ENCODE results near the gene IER2.

IER2 gene, protein sequence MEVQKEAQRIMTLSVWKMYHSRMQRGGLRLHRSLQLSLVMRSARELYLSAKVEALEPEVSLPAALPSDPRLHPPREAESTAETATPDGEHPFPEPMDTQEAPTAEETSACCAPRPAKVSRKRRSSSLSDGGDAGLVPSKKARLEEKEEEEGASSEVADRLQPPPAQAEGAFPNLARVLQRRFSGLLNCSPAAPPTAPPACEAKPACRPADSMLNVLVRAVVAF

DNA sequence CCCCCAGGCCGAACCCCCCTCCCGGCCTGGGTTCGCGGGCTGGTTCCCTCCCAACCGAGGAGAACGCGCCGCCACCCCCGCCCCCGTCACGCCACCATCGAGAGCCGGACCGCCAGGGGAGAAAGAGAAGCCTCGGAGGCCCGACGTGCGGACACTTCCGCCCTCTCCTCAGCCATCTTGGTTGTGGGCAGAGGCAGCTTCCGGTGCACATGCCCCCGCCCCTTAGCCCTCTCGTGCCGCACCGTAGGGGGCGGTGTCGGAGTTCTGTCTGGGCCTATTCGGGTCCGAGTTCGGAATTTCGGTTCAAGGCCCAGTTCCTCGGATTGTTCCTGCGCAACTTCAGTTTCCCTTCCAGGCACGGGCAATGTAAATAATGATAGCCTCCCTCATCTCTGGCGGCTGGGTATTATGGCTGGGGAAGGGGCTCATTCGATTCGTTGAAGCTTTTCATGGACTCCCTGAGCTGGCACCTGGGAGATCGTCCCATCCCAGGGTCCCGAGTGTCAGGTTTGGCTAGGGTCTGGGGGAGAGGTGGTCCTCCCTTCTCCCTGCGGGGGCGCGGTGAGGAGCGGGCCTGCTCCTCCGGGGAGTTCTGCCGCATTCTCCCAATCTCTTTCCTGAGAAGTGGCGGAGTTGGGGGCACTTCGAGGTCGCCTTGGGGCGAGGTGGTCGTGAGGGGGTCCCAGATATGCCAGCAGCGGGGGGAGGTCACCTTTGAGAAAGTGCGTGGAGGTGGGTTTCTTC is at the start of gene IER2, which contains the start of gene STX10:
IER2 (plus strand) TSS at position 225 of the 744 bp plus-strand sequence. CDS start 2,776 bp downstream, outside the sequence.
STX10 (minus strand) TSS at position 189 of the 744 bp plus-strand sequence. CDS start 202 bp downstream, outside the sequence.
- peak; percentile 95 for DNase-seq

DNA sequence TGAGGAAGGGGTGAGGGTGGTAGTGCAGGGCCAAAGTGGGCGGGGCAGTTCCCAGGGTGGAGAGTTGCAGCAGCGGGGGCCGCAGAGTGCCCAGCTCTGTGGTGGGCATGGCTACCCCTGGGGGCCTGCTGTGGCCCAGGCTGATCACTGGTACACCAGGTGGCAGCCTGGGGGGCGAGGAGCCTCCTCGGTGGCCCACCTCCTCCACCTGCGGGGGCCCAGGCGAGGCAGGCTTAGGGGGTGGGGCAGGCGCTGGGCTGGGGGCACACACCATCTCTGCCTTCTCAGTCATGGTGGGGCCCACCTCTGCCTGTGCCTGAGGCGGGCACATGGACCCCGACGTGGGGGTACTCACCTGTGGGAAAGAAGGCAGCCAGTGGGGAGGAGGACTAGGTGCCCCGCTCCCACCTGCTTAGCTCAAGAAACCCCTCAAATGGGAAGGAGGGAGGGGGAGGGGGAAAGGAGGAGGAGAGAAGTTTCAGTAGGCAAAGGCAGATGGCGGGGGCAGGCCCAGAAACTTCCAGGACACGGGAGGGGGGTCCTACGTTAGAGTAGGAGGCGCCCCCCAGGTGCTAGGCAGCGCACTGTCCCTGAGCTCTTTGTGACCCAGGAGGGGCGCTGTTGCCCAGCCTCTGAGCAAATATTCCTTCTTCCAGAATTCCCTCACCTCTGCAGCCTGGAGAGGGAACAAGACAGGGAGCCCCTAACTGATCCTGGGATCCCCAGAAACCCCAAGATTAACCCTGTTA is 49.2 kb upstream of the IER2 start:
- no peak for DNase-seq

DNA sequence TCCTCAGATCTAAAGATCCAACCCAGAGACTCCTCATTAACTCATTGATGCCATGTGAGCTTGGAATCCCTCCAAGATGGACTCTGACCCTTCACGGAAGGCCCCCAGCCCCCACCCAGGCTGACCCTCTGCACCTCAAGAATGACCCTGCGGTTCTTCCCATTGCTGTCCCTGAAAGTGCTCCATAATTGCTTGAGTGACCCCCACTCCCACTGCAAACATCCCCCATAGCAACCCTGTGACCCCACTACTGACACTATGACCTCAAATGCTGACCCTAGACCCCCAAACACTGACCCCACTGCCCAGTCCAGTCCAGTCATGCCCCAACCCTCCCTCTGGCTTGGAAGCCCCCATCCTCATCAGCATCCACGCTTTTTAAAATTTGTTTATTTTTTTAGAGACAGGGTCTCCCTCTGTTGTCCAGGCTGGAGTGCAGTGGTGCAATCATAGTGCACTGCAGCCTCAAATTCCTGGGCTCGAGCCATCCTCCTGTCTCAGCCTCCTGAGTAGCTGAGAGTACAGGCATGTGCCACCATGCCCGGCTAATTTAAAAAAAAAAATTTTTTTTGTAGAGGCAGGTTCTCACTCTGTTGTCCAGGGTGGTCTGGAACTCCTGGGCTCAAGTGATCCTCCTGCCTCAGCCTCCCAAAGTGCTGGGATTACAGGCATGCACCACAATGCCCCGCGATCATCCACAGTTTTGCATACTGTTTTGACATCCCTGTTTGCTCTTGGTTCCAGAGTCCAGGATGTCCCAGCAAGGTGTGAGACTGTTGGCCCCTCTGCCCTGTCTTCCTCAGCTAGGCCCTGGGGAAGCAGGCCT is 48.4 kb upstream of the IER2 start:
- DNase-seq = no peak

DNA sequence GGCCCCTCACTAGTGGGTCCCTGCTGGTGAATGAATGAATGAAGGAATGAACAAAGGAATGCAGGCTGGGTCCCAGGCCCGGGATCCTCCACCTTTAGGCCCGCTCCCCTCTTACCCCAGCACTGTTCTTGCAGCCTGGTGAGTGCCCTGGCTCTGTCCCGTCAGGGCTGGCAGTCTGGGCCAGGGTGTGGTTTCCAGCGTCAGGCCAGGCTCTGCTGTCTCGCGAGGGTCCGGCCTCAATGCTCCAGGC is 47.9 kb upstream of the IER2 start:
- no peak for DNase-seq

DNA sequence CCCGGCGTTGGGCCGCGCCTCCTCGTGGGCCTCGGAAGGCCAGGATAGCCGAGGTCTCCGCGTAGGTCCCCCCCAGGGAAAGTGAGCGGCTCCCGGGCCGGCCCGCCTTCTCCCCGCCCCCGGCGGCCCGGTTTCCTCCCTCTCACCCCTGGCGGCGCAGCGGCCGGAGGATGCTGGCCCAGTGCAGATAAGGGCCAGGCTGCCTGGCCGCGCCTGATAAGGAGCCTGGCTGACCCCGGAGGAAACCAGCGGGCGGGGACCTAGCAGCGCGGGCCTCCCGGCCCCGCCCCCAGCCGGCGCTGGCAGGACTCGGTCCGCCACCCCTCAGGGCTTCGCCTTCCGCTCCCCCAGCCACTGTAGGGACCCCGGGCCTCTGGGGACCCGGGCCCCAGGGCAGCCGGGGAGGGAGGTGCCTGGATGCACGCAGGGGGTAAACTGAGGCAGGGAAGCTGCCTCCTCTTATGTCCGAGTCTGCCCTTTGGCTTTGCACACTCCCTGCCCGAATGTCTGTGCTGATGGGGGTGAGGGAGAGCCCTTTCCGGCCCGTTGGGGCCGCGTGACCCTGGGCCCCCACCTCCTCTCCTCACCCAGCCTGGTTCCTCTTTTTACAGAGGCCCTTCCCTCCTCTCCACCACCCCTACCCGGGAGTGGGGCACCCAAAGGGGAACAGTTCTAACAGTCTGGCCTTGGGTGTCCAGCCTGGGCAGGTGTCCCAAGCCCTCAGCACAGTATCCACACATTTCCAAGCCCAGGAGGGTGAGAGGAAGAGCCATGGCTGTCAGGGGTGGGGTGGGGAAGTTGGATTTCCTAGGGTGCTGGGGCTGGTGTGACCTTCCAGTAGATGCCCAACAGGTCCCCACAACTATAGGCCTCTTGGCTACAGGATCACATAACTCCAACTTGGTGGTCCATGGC is 47.3 kb upstream of the IER2 start, which contains the start of gene LYL1:
LYL1 (minus strand) TSS at position 193 of the 915 bp plus-strand sequence. CDS start 1,687 bp downstream, outside the sequence.
- peak; percentile 40 for DNase-seq

DNA sequence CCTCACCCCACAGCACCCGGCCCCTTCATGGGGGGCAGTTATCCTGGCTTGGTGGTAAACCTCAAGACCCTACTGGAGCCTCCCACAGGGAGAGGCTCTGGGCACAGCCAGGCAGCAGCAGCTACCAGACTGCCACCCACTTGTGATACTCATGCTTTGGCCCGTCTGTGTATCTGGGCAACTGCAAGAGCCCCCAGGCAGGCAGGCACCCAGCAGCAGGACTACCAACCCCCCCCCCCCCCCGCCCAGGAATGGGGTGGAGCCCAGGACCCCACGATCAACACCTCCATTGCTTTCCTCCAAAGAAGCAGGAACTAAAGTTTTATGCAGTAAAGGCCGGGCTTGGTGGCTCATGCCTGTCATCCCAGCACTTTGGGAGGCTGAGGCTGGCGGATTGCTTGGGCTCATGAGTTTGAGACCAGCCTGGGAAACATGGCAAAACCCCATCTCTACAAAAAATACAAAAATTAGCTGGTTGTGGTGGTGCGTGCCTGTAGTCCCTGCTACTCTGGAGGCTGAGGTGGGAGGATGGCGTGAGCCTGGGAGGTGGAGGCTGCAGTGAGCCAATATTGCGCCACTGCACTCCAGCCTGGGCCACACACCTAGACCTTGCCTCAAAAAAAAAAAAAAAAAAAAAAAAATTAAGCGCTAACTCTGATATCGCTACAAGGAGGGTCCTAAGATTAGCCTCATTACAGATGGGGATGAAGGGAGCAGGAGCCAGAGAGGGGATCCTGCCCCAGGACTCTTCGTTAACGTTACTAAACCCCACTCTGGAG is 46.4 kb upstream of the IER2 start:
- DNase-seq = no peak

DNA sequence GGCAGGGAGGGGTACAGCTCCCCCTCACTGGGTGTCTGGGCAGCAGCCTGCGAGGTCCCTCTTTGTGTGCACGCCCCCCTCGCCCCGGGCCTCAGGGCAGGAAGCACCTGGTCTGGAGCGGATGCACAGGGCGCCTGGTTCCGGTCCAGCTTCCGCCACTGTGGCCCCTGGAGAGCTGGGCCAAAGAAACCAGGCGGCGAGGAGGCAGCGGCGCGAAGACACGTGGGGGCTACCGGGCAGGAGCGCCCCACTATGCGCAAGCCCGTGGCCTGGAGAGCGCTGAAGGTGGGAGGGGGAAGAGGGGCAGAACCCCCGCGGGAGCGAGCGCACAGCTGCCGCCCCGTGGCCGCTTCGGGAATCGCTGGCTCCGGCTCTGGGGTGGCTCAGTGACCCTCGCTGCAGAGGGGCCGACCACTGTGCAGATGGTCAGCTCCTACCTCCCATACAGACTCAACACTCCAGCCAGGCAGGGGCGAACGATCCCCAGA is 45.8 kb upstream of the IER2 start:
- DNase-seq = peak; percentile 73

DNA sequence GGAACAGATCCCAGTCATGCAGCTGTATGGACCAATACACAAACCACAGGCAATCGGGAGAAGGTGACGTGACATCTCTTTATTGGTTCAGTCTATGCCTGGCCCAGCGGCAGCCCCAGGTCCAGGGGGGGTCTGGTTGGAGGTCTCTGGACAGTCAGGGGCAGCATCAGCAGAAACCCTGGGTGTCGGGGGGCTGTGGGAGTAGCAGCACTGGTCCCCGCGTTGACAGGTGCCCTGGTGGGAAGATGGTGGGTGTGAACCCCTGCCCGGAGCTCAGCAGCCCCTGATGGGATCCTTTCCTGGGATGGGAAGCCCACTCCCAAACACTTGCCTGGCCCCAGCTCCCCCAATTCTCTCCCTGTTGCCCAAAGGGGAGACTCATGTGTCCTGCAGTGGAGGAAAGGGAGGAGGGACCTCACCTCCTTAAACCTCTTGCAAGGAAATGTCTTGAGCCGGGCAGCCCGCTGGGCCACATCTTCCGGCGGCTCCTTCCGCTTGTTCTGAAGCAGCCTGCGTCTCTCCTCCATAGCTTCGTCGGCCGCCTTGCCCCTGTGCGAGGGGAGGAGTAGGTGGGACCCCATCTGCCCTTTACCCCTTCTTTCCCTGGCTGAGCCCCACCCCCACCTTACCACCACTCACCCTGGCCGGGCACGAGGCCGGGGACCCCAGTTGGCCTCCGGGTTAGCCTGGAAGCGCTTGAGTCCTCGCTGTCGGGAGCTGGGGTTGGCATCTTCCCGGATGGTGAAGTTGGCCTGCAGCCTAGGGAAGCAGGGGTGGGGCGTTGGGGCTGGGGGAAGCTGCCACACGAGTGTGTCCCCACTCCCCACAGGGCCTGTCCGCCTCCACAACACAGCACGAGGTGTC is 45.1 kb upstream of the IER2 start:
- peak; percentile 19 for DNase-seq

DNA sequence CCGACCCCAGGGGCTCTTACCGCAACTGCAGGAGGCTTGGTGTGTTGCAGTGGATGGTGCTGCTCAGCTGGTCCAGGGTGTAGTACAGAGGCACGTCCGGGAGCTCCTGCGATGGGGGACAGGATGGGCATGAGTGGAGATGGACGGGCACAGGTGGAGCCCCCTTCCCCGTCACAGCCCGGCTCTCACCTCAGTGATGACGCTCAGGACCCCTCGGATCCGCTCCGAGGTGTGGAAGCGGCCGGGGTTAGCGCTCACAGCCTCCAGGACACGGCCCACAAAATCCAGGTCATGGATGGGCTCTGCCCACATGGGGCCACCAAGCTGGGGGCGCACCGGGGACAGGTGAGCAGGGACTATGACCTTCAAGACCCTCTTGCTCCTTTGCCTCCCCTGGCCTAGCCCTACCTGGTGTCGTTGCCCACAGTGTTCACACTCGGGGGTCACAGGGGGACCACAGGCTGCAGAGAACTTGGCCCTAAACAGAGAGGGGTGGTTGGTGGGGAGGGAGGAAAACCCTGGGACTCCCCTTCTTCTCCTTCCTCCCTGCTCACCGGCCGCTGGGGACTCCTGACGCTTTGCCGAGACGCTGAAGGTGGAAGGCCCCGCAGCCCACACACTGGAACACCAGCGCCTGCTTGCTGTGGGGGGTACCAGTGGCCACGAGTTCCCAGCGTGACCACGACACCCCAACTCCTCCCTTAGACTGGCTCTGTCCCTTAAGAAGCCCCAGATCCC is 40.7 kb upstream of the IER2 start:
- DNase-seq = no peak

DNA sequence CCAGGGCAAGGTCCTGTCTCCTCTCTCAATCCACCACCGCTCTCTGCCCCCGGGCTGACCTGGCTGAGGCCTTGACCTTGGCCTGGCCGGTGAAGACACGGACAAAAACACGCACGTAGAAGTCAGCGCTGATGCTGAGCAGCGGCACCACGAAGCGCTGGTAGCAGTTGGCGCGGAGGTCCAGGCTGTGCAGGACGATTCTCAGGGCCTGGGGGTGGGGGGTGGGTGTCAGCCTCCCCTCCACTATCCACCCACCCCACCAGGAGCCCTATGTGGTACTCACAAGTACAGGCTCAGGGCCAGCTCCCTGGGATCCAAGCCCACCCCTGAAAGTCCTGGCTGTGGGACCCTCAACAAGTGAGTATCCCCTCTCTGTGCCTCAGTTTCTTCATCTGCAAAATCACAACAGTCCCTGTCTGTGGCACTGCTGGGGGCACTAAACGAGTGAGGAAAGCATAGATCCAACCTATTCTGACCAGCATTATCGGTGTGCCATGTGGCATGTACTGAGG is 40.1 kb upstream of the IER2 start:
- DNase-seq = no peak

DNA sequence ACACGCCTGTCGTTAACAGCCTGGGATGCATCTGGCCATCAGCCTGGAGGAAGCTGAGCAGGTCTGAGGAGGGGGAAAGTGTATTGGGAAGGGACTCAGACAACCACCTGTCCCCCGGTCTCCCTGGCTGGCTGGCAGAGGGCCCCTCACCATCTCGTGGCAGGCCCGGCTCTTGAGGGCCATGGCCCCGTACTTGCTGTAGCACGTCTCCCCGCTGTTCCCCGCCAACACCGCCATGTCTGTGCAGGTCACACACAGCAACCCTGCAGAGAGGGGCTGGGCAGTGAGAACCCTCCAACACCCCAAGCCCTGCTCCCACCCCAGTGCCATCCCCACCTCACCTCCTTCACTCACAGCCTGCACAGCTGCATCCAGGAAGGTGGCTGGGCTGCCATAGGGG is 37.7 kb upstream of the IER2 start:
- DNase-seq = no peak

DNA sequence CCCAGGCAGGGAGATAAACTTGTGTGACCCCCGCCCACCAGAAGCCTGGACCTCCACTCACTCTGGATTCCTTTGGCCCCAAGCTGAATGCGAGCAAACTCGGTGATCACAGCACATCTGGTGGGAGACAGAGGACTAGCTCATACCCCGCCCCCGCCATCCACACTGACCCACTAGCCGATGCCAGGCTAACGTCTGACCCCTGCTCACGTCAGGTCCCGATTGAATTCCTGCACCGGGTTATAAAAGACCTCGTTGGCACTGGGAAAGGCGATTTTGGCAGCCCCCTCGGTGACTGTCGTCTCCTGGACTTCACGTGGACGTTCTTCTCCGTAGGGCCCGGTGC is 34.3 kb upstream of the IER2 start:
- DNase-seq = no peak

DNA sequence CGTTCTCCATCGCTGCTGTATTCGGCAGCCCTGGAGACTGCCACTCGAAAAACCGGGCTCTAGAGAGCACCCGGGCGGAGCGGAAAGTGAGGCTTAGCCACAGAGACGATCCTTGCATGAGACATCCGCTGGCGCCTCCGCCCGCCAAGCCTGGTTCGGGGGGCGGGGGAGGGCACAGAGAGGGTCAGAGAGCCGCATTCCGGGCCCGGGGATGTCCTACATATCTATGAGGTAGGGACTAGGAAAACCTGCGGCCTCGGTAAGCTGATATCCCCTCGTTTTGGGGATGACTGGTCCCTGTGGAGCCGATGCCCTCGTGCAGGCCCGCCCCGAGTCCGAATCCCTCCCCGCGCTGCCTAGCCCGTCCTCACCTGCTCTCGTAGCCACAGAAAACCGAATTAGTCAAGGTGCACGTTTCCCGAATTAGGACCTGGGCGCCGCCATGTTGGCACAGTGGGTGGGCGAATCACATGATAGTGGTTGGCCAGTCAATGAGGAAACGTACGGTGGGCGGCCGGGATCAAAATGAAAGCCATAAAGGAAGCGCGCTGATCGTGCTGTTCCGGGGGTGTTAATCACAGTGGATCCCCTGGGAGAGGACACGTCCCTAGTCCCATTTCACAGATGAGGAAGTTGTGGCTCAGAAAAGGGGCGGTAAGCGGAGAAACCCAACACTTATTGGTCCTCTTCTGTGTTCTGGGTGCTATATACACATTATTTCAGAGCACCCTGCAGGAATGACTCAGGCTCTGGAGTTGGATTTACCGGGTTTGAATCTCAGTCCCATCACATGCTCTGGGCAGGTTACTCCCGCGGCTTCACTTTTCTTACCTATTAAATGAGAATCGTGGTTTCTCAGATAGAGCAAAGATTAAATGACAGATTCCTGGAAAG is 33.7 kb upstream of the IER2 start, which contains the start of gene TRMT1:
TRMT1 (minus strand) TSS at position 459 of the 894 bp plus-strand sequence; CDS start at position 118, 341 bp downstream.
- DNase-seq = peak; percentile 94

DNA sequence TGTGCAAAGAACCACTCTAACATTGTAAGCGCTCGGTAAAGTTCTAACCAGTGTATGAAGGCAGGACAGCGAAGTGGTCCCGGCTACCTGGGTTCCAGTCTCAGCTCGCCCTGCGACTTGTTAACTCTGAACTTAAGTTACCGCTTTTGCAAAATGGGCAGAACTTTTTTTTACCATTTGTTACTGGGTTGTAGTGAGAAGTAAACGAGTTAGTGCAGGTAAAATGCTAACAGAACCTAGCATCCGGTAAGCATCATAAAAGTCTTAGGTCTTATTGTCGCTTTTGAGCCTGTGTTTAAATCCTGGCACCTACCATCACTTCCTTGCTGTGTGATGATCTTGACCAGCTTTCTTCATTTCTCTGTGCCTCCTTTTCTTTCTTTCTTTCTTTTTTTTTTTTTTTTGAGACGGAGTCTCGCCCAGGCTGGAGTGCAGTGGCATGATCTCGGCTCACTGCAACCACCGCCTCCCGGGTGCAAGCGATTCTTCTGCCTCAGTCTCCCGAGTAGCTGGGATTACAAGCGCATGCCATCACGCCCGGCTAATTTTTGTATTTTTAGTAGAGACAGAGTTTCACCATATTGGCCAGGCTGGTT is 32.9 kb upstream of the IER2 start:
- no peak for DNase-seq

DNA sequence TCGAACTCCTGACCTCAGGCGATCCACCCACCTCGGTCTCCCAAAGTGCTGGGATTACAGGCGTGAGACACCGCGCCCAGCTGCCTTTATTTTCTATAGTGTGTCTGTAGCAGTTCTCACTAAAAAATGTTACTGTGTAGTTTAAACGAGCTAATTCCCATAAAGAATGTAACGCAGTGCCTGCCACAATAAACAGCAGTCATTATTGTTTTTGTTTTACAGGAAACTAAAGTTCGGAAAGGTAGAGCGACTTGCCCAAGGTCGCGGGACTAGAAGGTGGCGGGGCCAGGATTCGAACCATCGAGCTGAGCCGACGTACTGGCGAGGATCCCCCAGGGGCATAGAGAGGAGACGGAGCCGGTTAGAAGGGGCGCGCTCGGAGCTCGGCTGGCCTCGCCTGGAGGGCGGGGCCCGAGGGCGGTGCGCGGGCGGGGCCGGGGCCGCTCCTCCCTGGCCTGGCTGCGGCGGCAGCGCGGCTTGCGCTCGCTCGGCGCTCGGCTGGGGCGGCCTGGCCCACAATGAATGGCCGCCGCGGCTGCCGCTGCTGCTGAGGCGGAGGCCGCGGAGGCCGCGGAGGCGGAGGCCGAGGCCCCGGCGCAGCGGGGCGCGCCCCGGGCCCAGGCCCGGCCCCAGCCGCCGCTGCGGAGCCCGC is 32.3 kb upstream of the IER2 start, which contains the start of gene NACC1:
NACC1 (plus strand) TSS at position 493 of the 652 bp plus-strand sequence. CDS start 16,944 bp downstream, outside the sequence.
- DNase-seq = peak; percentile 93

DNA sequence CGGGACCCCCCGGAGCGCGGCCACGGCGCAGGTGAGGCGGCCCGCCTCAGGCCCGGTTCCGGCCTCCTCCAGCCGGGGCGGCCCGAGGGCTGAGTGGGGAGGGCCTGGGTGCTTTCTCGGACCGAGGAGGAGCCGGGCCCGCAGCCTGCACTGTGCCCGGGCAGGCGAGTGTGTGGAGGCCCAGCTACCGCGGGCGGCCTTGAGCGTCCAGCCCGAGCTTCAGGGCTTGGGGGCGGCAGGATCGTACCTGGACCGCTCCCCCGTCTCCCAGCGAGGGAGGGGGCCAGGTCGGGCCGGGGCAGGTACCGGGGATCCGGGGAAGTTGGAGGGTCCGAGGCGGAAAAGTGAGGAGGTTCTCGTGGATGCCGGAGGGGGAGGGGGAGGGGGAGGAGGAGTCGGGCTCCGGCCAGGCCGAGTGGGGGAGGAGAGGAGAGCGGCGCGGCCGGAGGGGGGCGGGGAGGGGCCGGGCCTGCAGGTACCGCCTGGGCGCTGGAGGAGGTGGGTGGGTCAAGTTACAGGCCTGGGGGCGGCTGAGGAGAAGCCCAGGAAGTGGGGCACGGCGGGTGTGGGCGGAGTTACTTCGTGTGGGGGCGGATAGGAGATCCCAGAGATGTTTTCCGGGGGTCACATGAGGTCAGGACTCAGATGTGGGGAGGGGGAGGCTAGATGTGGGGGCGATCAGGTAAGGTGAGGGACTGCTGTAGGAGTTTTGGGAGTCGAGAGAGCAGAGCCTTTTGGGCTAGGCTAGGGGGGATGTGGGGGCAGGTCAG is 31.6 kb upstream of the IER2 start:
- peak; percentile 38 for DNase-seq
